OCI-LY1 (cell line): ENCODE data around the gene ZNF354C.

Experiments
- H2AFZ ChIP-seq: fragments of 200-600 bp; sonication (generic), shearing (Covaris generic); 2 replicates; pipeline ENCODE4 v1.6.0; 2014; ENCODE audit warnings: antibody characterized with exemption, mild to moderate bottlenecking, low read length
- H3F3A ChIP-seq: fragments of 200-600 bp; sonication (generic), shearing (Covaris generic); 2 replicates; pipeline ENCODE4 v1.6.0; 2014; ENCODE audit warnings: mild to moderate bottlenecking, antibody characterized with exemption, low read length, moderate library complexity; ENCODE audit not compliant: insufficient read depth
- H3K27ac ChIP-seq: fragments of 200-600 bp; sonication (generic); 2 replicates; pipeline ENCODE4 v1.5.1; 2014; ENCODE audit warnings: low read length, mixed run types, mild to moderate bottlenecking, low read depth; ENCODE audit not compliant: poor library complexity, severe bottlenecking
- H3K27me3 ChIP-seq: fragments of 200-600 bp; sonication (generic); 2 replicates; pipeline ENCODE4 v1.6.0; 2014; ENCODE audit warnings: antibody characterized with exemption, mild to moderate bottlenecking, low read length, moderate library complexity; ENCODE audit not compliant: insufficient read depth
- H3K36me3 ChIP-seq: fragments of 200-600 bp; sonication (generic); 2 replicates; pipeline ENCODE4 v1.6.1; 2014; ENCODE audit warnings: mild to moderate bottlenecking, antibody characterized with exemption, low read length, moderate library complexity, mixed read lengths; ENCODE audit not compliant: insufficient read depth
- H3K4me1 ChIP-seq: fragments of 200-600 bp; sonication (generic); 2 replicates; pipeline ENCODE4 v1.5.1; 2014; ENCODE audit warnings: mild to moderate bottlenecking, low read length, moderate library complexity; ENCODE audit not compliant: insufficient read depth, severe bottlenecking
- H3K4me2 ChIP-seq: fragments of 200-600 bp; sonication (generic), shearing (Covaris generic); 2 replicates; pipeline ENCODE4 v1.6.1; 2014; ENCODE audit warnings: low read length
- H3K4me3 ChIP-seq: fragments of 200-600 bp; sonication (generic); 2 replicates; pipeline ENCODE4 v1.5.1; 2014; ENCODE audit warnings: low read length, low read depth, mild to moderate bottlenecking, mixed read lengths; ENCODE audit not compliant: poor library complexity, severe bottlenecking
- H3K79me2 ChIP-seq: fragments of 200-600 bp; shearing (Covaris generic); 2 replicates; pipeline ENCODE4 v1.6.1; 2016; ENCODE audit warnings: mixed run types, low read length, mixed read lengths; ENCODE audit not compliant: insufficient read depth
- H3K9ac ChIP-seq: fragments of 200-600 bp; sonication (generic), shearing (Covaris generic); 2 replicates; pipeline ENCODE4 v1.6.1; 2014; ENCODE audit warnings: mild to moderate bottlenecking, low read length, mixed read lengths
- H3K9me2 ChIP-seq: fragments of 200-600 bp; sonication (generic), shearing (Covaris generic); 2 replicates; pipeline ENCODE4 v1.6.1; 2014; ENCODE audit warnings: low read depth, mild to moderate bottlenecking, low read length, mixed read lengths
- H3K9me3 ChIP-seq: fragments of 200-600 bp; shearing (Covaris generic); 2 replicates; pipeline ENCODE4 v1.6.1; 2014; ENCODE audit warnings: low read length, mixed read lengths
- H4K20me1 ChIP-seq: fragments of 200-600 bp; sonication (generic), shearing (Covaris generic); 2 replicates; pipeline ENCODE4 v1.6.0; 2016; ENCODE audit warnings: mild to moderate bottlenecking, low read length; ENCODE audit not compliant: insufficient read depth
- CTCF ChIP-seq: fragments of 200-600 bp; sonication (generic), shearing (Covaris generic); IDR thresholded peaks from 2 replicates; pipeline ENCODE4 v1.5.1; 2017; ENCODE audit warnings: mild to moderate bottlenecking, antibody characterized with exemption, low read length, moderate library complexity, mixed read lengths
- EZH2 ChIP-seq: fragments of 200-600 bp; sonication (generic), shearing (Covaris generic); IDR thresholded peaks from 2 replicates; pipeline ENCODE4 v1.8.0; 2017; ENCODE audit warnings: borderline replicate concordance, mixed run types, mild to moderate bottlenecking, antibody characterized with exemption, low read length, moderate library complexity, mixed read lengths

The ZNF354C gene

GRCh38 chr5:179111267-179112207 lies 51.4 kb downstream of the ZNF354C start:
- H3K4me3 ChIP-seq = no peak overlapping the region
- no peaks in the 10 kb centered on the region for H3K36me3 ChIP-seq
- no peak overlapping the region for H2AFZ ChIP-seq
- no peaks in the 10 kb centered on the region for H3F3A ChIP-seq
- no peaks in the 10 kb centered on the region for H3K27me3 ChIP-seq
- H3K9ac ChIP-seq = no peak overlapping the region
- no peak for TF ChIP-seq EZH2
- no peak for TF ChIP-seq CTCF
- no peaks in the 10 kb centered on the region for H3K9me2 ChIP-seq
- no peaks in the 10 kb centered on the region for H3K9me3 ChIP-seq
- no peak overlapping the region for H3K4me2 ChIP-seq
- H4K20me1 ChIP-seq = no peaks in the 10 kb centered on the region
- no peak overlapping the region for H3K27ac ChIP-seq
- no peaks in the 10 kb centered on the region for H3K79me2 ChIP-seq
- H3K4me1 ChIP-seq = no peaks in the 10 kb centered on the region

- Histone ChIP-seq H3K36me3 (no peaks in the 10 kb centered on the region), H3K79me2 (no peaks in the 10 kb centered on the region), H3K4me1 (no peaks in the 10 kb centered on the region), H3K9me2 (no peaks in the 10 kb centered on the region), H3F3A (no peaks in the 10 kb centered on the region), H3K27ac (no peak overlapping the region), H3K4me3 (no peak overlapping the region), H3K9ac (no peak overlapping the region), H3K27me3 (no peaks in the 10 kb centered on the region), H3K4me2 (no peak overlapping the region), H2AFZ (no peak overlapping the region), H4K20me1 (no peaks in the 10 kb centered on the region), H3K9me3 (no peaks in the 10 kb centered on the region)
- TF ChIP-seq CTCF = no peak
- no peak for TF ChIP-seq EZH2
These were observed 52.4 kb downstream of the ZNF354C start for GRCh38 chr5:179112469-179113142.

GRCh38 chr5:179113143-179113530 lies 53.0 kb downstream of the ZNF354C start:
- H3K9ac ChIP-seq = no peak overlapping the region
- H3K27ac ChIP-seq = no peak overlapping the region
- no peaks in the 10 kb centered on the region for H3K4me1 ChIP-seq
- no peaks in the 10 kb centered on the region for H3K9me3 ChIP-seq
- no peaks in the 10 kb centered on the region for H3K36me3 ChIP-seq
- no peaks in the 10 kb centered on the region for H3K9me2 ChIP-seq
- TF ChIP-seq EZH2 (no peak), CTCF (no peak)
- no peaks in the 10 kb centered on the region for H3K79me2 ChIP-seq
- no peaks in the 10 kb centered on the region for H4K20me1 ChIP-seq
- no peaks in the 10 kb centered on the region for H3K27me3 ChIP-seq
- H3K4me3 ChIP-seq = no peak overlapping the region
- no peak overlapping the region for H3K4me2 ChIP-seq
- H3F3A ChIP-seq = no peaks in the 10 kb centered on the region
- H2AFZ ChIP-seq = no peak overlapping the region
